GM12892 (cell line): ENCODE data around the gene KLF7.

Source experiments
- POLR2AphosphoS5 ChIP-seq: IDR thresholded peaks from 2 replicates; pipeline ENCODE4 v1.6.1; 2011; ENCODE audit warnings: low read depth, low read length, control low read depth
- TAF1 ChIP-seq: IDR thresholded peaks from 2 replicates; pipeline ENCODE4 v1.6.1; 2011; ENCODE audit warnings: low read depth, mild to moderate bottlenecking, control low read depth, low read length, borderline replicate concordance

GRCh38 chr2:207113414-207113813 is 52.3 kb downstream of the KLF7 start:
- no peak for TF ChIP-seq POLR2AphosphoS5
- no peak for TF ChIP-seq TAF1
